ENCODE results near the gene PNKD.

Gene PNKD

GRCh38 chr2:218369330-218369729 lies 99.0 kb downstream of the PNKD start:
- H3K36me3 ChIP-seq (replicated peaks; ENCODE audit: low read depth, low read length): peaks cover 7% of the 10 kb centered on the region
- no peaks in the 10 kb centered on the region for H3K27me3 ChIP-seq (ENCODE audit: low read depth, low read length)
- no peak overlapping the region for H2AFZ ChIP-seq (ENCODE audit: low read depth, low read length)
- H3K79me2 ChIP-seq (ENCODE audit: low read length): no peaks in the 10 kb centered on the region
- no peaks in the 10 kb centered on the region for H4K20me1 ChIP-seq (ENCODE audit: insufficient read depth, low read length)
- peak overlapping the region; percentile 66; the same call in 1 of the 2 replicates for H3K9ac ChIP-seq (ENCODE audit: low read length)
- peaks cover 5% of the 10 kb centered on the region; the same call in 1 of the 2 replicates for H3K9me3 ChIP-seq (ENCODE audit: insufficient read depth, low read length)
- no peak overlapping the region for H3K27ac ChIP-seq (ENCODE audit: low read length)
- TF ChIP-seq EZH2phosphoT487 (IDR thresholded peaks at IDR 0.05; ENCODE audit: low read depth) (no peak), CTCF (IDR thresholded peaks at IDR 0.05; ENCODE audit: low read depth, low read length) (no peak)
- peaks cover 34% of the 10 kb centered on the region for H3K4me1 ChIP-seq (ENCODE audit: low read length)
- H3K4me3 ChIP-seq (ENCODE audit: low read length): peak overlapping the region; percentile 86; the same call in 1 of the 2 replicates
- peak overlapping the region; percentile 78 for H3K4me2 ChIP-seq (ENCODE audit: low read length)

DNA sequence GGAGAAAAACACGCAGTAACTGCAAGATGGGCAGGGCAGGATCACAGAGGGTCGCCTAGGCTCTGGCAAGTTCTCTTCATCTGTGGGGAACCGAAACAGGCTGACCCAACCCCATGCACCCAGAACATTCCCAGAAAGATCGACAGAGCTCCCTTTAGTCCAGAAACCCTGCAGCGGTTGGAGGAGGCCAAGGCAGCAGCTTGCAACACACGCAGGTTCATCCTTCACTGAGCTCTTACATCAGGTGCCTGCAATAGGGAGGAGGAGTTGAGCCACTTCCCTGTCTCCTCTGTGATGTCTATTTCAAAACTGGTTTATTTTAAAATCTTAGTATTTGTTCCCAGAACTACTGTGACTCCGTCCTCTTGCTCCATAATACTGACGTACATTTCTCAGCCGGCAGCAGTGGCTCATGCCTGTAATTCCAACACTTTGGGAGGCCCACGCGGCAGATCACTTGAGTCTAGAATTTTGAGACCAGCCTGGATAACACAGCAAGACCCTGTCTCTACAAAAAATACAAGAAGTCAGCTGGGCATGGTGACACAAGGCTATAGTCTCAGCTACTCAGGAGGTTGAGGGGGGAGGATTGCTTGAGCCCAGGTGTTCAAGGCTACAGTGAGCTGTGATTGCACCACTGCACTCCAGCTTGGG lies 100.2 kb downstream of the PNKD start:
- Histone ChIP-seq H3K4me2 (ENCODE audit: low read length) (peak overlapping the region; percentile 41), H3K27ac (ENCODE audit: low read length) (no peak overlapping the region), H3K36me3 (replicated peaks; ENCODE audit: low read depth, low read length) (peaks cover 7% of the 10 kb centered on the region), H3K79me2 (ENCODE audit: low read length) (no peaks in the 10 kb centered on the region), H2AFZ (ENCODE audit: low read depth, low read length) (no peak overlapping the region; the same call in 1 of the 2 replicates), H3K9me3 (ENCODE audit: insufficient read depth, low read length) (peaks cover 5% of the 10 kb centered on the region; the same call in 1 of the 2 replicates), H4K20me1 (ENCODE audit: insufficient read depth, low read length) (no peaks in the 10 kb centered on the region), H3K4me3 (ENCODE audit: low read length) (no peak overlapping the region), H3K4me1 (ENCODE audit: low read length) (peaks cover 34% of the 10 kb centered on the region), H3K27me3 (ENCODE audit: low read depth, low read length) (no peaks in the 10 kb centered on the region), H3K9ac (ENCODE audit: low read length) (no peak overlapping the region)
- TF ChIP-seq CTCF (IDR thresholded peaks at IDR 0.05; ENCODE audit: low read depth, low read length) (no peak), EZH2phosphoT487 (IDR thresholded peaks at IDR 0.05; ENCODE audit: low read depth) (no peak)

GRCh38 chr2:218371983-218372350 lies 101.6 kb downstream of the PNKD start:
- TF ChIP-seq CTCF (IDR thresholded peaks at IDR 0.05; ENCODE audit: low read depth, low read length): no peak
- Histone ChIP-seq H4K20me1 (ENCODE audit: insufficient read depth, low read length) (no peaks in the 10 kb centered on the region), H3K9me3 (ENCODE audit: insufficient read depth, low read length) (peaks cover under 1% of the 10 kb centered on the region; the same call in 1 of the 2 replicates), H3K27me3 (ENCODE audit: low read depth, low read length) (no peaks in the 10 kb centered on the region), H3K4me3 (ENCODE audit: low read length) (no peak overlapping the region), H3K9ac (ENCODE audit: low read length) (no peak overlapping the region), H3K36me3 (replicated peaks; ENCODE audit: low read depth, low read length) (peaks cover 2% of the 10 kb centered on the region), H3K4me1 (ENCODE audit: low read length) (peaks cover 33% of the 10 kb centered on the region), H3K4me2 (ENCODE audit: low read length) (no peak overlapping the region), H3K27ac (ENCODE audit: low read length) (no peak overlapping the region), H2AFZ (ENCODE audit: low read depth, low read length) (no peak overlapping the region), H3K79me2 (ENCODE audit: low read length) (no peaks in the 10 kb centered on the region)

GRCh38 chr2:218374795-218375194 lies 104.5 kb downstream of the PNKD start:
- H3K79me2 ChIP-seq (ENCODE audit: low read length): no peaks in the 10 kb centered on the region
- no peaks in the 10 kb centered on the region for H3K36me3 ChIP-seq (replicated peaks; ENCODE audit: low read depth, low read length)

More at GRCh38 chr2:218374795-218375194, 104.5 kb downstream of the PNKD start:
- no peak overlapping the region for H2AFZ ChIP-seq (ENCODE audit: low read depth, low read length)
- TF ChIP-seq EZH2phosphoT487 (IDR thresholded peaks at IDR 0.05; ENCODE audit: low read depth) (no peak), CTCF (IDR thresholded peaks at IDR 0.05; ENCODE audit: low read depth, low read length) (no peak)
- H3K9me3 ChIP-seq (ENCODE audit: insufficient read depth, low read length): no peaks in the 10 kb centered on the region
- H3K27ac ChIP-seq (ENCODE audit: low read length): no peak overlapping the region
- no peak overlapping the region for H3K4me2 ChIP-seq (ENCODE audit: low read length)
- H3K4me1 ChIP-seq (ENCODE audit: low read length): peaks cover 14% of the 10 kb centered on the region
- H3K4me3 ChIP-seq (ENCODE audit: low read length): no peak overlapping the region
- H4K20me1 ChIP-seq (ENCODE audit: insufficient read depth, low read length): no peaks in the 10 kb centered on the region
- H3K27me3 ChIP-seq (ENCODE audit: low read depth, low read length): no peaks in the 10 kb centered on the region
- H3K9ac ChIP-seq (ENCODE audit: low read length): no peak overlapping the region
